H9 (cell line): ENCODE measurements around the gene MAPK11. TPM values are rescaled to one million over a fixed set of nuclear protein-coding genes. Genes with fewer than 3 reads are reported as not detected.

Experiments
- DNase-seq: peaks from one replicate; pipeline ENCODE4 v3.0.0-alpha.2; 2017
- H2AFZ ChIP-seq: one replicate; pipeline ENCODE4 v1.6.1; 2013; ENCODE audit warnings: mild to moderate bottlenecking, low read length, control low read depth, moderate library complexity
- H2AK5ac ChIP-seq: 2 replicates; pipeline ENCODE4 v1.6.1; 2013; ENCODE audit warnings: low read length, control low read depth, mixed read lengths; ENCODE audit not compliant: insufficient read length
- H2BK120ac ChIP-seq: one replicate; pipeline ENCODE4 v1.6.1; 2013; ENCODE audit warnings: low read depth, mild to moderate bottlenecking, low read length, control low read depth, inconsistent platforms; ENCODE audit not compliant: poor library complexity, severe bottlenecking
- H2BK12ac ChIP-seq: 2 replicates; pipeline ENCODE4 v1.6.1; 2013; ENCODE audit warnings: low read length, control low read depth, mixed read lengths, low read depth; ENCODE audit not compliant: insufficient read length
- H2BK15ac ChIP-seq: 2 replicates; pipeline ENCODE4 v1.6.1; 2013; ENCODE audit warnings: low read depth, low read length, control low read depth
- H2BK20ac ChIP-seq: one replicate; pipeline ENCODE4 v1.6.1; 2013; ENCODE audit warnings: low read depth, mild to moderate bottlenecking, low read length, control low read depth, inconsistent platforms; ENCODE audit not compliant: poor library complexity, severe bottlenecking
- H2BK5ac ChIP-seq: 2 replicates; pipeline ENCODE4 v1.6.1; 2013; ENCODE audit warnings: low read length, control low read depth, mixed read lengths; ENCODE audit not compliant: insufficient read length
- H3K14ac ChIP-seq: 2 replicates; pipeline ENCODE4 v1.6.1; 2013; ENCODE audit warnings: low read length, control low read depth; ENCODE audit not compliant: insufficient read depth
- H3K18ac ChIP-seq: 2 replicates; pipeline ENCODE4 v1.6.1; 2013; ENCODE audit warnings: low read depth, mild to moderate bottlenecking, mixed read lengths, low read length, control low read depth; ENCODE audit not compliant: insufficient read length
- H3K23ac ChIP-seq: 2 replicates; pipeline ENCODE4 v1.6.1; 2013; ENCODE audit warnings: low read length, control low read depth, mixed read lengths, low read depth; ENCODE audit not compliant: insufficient read length
- H3K23me2 ChIP-seq: 2 replicates; pipeline ENCODE4 v1.6.1; 2013; ENCODE audit warnings: low read depth, mild to moderate bottlenecking, mixed read lengths, low read length, control low read depth; ENCODE audit not compliant: insufficient read length, poor library complexity, severe bottlenecking
- H3K27ac ChIP-seq: 2 replicates; pipeline ENCODE4 v1.5.1; 2013; ENCODE audit warnings: low read length, control low read depth, mixed read lengths, low read depth; ENCODE audit not compliant: insufficient read length
- H3K27me3 ChIP-seq: 2 replicates; pipeline ENCODE4 v1.6.1; 2013; ENCODE audit warnings: low read length, control low read depth, inconsistent platforms; ENCODE audit not compliant: insufficient read depth
- H3K4ac ChIP-seq: 2 replicates; pipeline ENCODE4 v1.6.1; 2013; ENCODE audit warnings: low read depth, mild to moderate bottlenecking, control low read depth, inconsistent platforms, low read length, moderate library complexity
- H3K4me1 ChIP-seq: 2 replicates; pipeline ENCODE4 v1.6.1; 2013; ENCODE audit warnings: low read length, control low read depth, inconsistent platforms; ENCODE audit not compliant: insufficient read depth
- H3K4me2 ChIP-seq: 2 replicates; pipeline ENCODE4 v1.6.1; 2013; ENCODE audit warnings: low read length, control low read depth, mixed read lengths; ENCODE audit not compliant: insufficient read length, insufficient read depth
- H3K56ac ChIP-seq: 2 replicates; pipeline ENCODE4 v1.6.1; 2013; ENCODE audit warnings: low read depth, mild to moderate bottlenecking, mixed read lengths, low read length, control low read depth; ENCODE audit not compliant: insufficient read length
- H3K79me1 ChIP-seq: 2 replicates; pipeline ENCODE4 v1.6.1; 2013; ENCODE audit warnings: low read depth, mild to moderate bottlenecking, moderate library complexity, low read length, control low read depth, inconsistent platforms; ENCODE audit not compliant: insufficient read depth, poor library complexity, severe bottlenecking
- H3K79me2 ChIP-seq: 2 replicates; pipeline ENCODE4 v1.6.1; 2013; ENCODE audit warnings: low read length, control low read depth, inconsistent platforms; ENCODE audit not compliant: insufficient read depth
- H3K9ac ChIP-seq: 2 replicates; pipeline ENCODE4 v1.6.1; 2013; ENCODE audit warnings: low read length, control low read depth, mixed read lengths; ENCODE audit not compliant: insufficient read length; ENCODE audit errors: extremely low read depth
- H3K9me3 ChIP-seq: one replicate; pipeline ENCODE4 v1.6.1; 2013; ENCODE audit warnings: low read depth, low read length, inconsistent platforms; ENCODE audit not compliant: control insufficient read depth
- H3T11ph ChIP-seq: one replicate; pipeline ENCODE4 v1.6.1; 2013; ENCODE audit warnings: mild to moderate bottlenecking, low read length, control low read depth, inconsistent platforms
- H4K20me1 ChIP-seq: one replicate; pipeline ENCODE4 v1.6.1; 2013; ENCODE audit not compliant: control insufficient read depth, insufficient read length, insufficient read depth
- H4K5ac ChIP-seq: 2 replicates; pipeline ENCODE4 v1.6.1; 2013; ENCODE audit warnings: low read depth, mild to moderate bottlenecking, mixed read lengths, low read length, control low read depth; ENCODE audit not compliant: insufficient read length
- H4K8ac ChIP-seq: replicated peaks from 2 replicates; pipeline ENCODE4 v1.6.1; 2013; ENCODE audit warnings: low read length, control low read depth, mixed read lengths, low read depth; ENCODE audit not compliant: insufficient read length
- H4K91ac ChIP-seq: 2 replicates; pipeline ENCODE4 v1.6.1; 2013; ENCODE audit warnings: low read depth, mild to moderate bottlenecking, moderate library complexity, mixed read lengths, low read length, control low read depth; ENCODE audit not compliant: insufficient read length
- H3K27ac Mint-ChIP-seq, 3 experiments: 2 replicates in 2 of 3; 3 replicates in 1 of 3; pipeline ENCODE4 v1.8.0; 2020 to 2021; ENCODE audit warnings: mixed read lengths in 3 of 3, mild to moderate bottlenecking in 1 of 3, moderate library complexity in 1 of 3
- H3K27me3 Mint-ChIP-seq: 2 replicates; pipeline ENCODE4 v1.8.0; 2021; ENCODE audit warnings: low read depth, mild to moderate bottlenecking, moderate library complexity, mixed read lengths
- H3K36me3 Mint-ChIP-seq, 3 experiments: 2 replicates in 2 of 3; 3 replicates in 1 of 3; pipeline ENCODE4 v1.8.0; 2020 to 2021; ENCODE audit warnings: low read depth in 3 of 3, mixed read lengths in 3 of 3; ENCODE audit not compliant: insufficient read depth in 1 of 3
- H3K4me1 Mint-ChIP-seq, 2 experiments: 2 replicates each; pipeline ENCODE4 v1.8.0; 2020; ENCODE audit warnings: mixed read lengths in 2 of 2
- H3K4me3 Mint-ChIP-seq, 2 experiments: 2 replicates in 1 of 2; 3 replicates in 1 of 2; pipeline ENCODE4 v1.8.0; 2020 to 2021; ENCODE audit warnings: mild to moderate bottlenecking in 2 of 2, mixed read lengths in 2 of 2, moderate library complexity in 1 of 2
- H3K9me3 Mint-ChIP-seq, 2 experiments: 2 replicates in 1 of 2; 3 replicates in 1 of 2; pipeline ENCODE4 v1.8.0; 2020; ENCODE audit warnings: mild to moderate bottlenecking in 2 of 2, mixed read lengths in 2 of 2, moderate library complexity in 1 of 2
- WGBS: extraction: QIAGEN DNeasy Blood & Tissue Kit; methylation state at CpG from one replicate; pipeline ENCODE4 v1.1.7; 2013; ENCODE audit warnings: missing lambda C conversion rate, low lambda C conversion rate, mixed read lengths; ENCODE audit not compliant: insufficient read length; ENCODE audit errors: extremely low coverage; 5-methylcytosine and 5-hydroxymethylcytosine counted together
- total RNA-seq: library from RNA; stranded (reverse); gene quantifications from 2 replicates; pipeline ENCODE4 v1.2.1, GENCODE V29; 2021
- TF ChIP-seq, protein P1 (sequence below): fragments of 200-600 bp; sonication (generic); conservative IDR thresholded peaks from 3 replicates; pipeline ENCODE4 v1.8.0; 2021; ENCODE audit warnings: antibody characterized with exemption, mild to moderate bottlenecking

The MAPK11 gene
- total RNA-seq, 1 experiment from 2014 or later, result 1.5 TPM

DNA sequence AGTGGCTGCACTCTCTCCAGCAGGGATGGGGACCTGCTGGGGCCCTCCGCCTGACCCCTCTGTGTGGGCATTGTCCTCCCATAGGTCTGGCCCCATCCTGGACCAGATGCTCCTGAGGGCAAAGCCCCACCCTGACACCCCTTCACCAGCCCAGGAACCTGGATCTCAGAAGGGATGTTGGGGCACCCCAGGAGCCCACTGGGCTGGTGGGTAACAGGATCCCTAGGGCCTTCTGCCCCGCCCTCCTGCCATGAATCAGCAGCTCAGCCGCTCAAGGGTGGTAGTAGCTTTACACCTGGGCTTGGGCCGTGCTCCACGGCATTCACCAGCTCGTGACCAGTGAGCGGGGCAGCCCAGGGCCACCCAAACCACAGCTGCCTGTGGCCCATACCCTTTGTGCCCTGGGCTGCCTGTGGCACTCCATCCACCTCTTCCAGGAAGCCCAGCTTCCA, 7.7 kb downstream of the MAPK11 start:
- TF ChIP-seq, protein P1, sequence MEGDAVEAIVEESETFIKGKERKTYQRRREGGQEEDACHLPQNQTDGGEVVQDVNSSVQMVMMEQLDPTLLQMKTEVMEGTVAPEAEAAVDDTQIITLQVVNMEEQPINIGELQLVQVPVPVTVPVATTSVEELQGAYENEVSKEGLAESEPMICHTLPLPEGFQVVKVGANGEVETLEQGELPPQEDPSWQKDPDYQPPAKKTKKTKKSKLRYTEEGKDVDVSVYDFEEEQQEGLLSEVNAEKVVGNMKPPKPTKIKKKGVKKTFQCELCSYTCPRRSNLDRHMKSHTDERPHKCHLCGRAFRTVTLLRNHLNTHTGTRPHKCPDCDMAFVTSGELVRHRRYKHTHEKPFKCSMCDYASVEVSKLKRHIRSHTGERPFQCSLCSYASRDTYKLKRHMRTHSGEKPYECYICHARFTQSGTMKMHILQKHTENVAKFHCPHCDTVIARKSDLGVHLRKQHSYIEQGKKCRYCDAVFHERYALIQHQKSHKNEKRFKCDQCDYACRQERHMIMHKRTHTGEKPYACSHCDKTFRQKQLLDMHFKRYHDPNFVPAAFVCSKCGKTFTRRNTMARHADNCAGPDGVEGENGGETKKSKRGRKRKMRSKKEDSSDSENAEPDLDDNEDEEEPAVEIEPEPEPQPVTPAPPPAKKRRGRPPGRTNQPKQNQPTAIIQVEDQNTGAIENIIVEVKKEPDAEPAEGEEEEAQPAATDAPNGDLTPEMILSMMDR, result no peak
- Histone ChIP-seq H3K23ac (no peak overlapping the region), H2AK5ac (no peak overlapping the region), H2BK12ac (no peak overlapping the region), H2AFZ (no peak overlapping the region), H3K27me3 (no peaks in the 10 kb centered on the region; the same call in 1 of the 2 replicates), H2BK120ac (no peak overlapping the region), H4K5ac (no peak overlapping the region), H4K20me1 (no peaks in the 10 kb centered on the region), H4K8ac (no peak overlapping the region), H3K79me2 (no peaks in the 10 kb centered on the region), H3K4me1 (no peaks in the 10 kb centered on the region), H3K27ac (no peak overlapping the region), H3T11ph (no peak overlapping the region), H2BK20ac (no peak overlapping the region), H3K79me1 (no peaks in the 10 kb centered on the region), H4K91ac (no peak overlapping the region), H3K4me2 (no peak overlapping the region), H3K9me3 (no peaks in the 10 kb centered on the region), H3K9ac (no peak overlapping the region), H3K14ac (no peak overlapping the region), H2BK5ac (no peak overlapping the region), H2BK15ac (no peak overlapping the region), H3K56ac (no peak overlapping the region), H3K23me2 (peaks cover 8% of the 10 kb centered on the region), H3K18ac (no peak overlapping the region), H3K4ac (no peak overlapping the region)
- H3K4me1 Mint-ChIP-seq, result peaks cover 8 to 12% of the 10 kb centered on the region in 2 experiments
- H3K27ac Mint-ChIP-seq, result no peak overlapping the region; a peak in 1 of 7 replicates
- peak overlapping the region; percentile 63 to 78 for H3K4me3 Mint-ChIP-seq
- no peak for DNase-seq
- H3K36me3 Mint-ChIP-seq, result no peaks in the 10 kb centered on the region
- H3K27me3 Mint-ChIP-seq, result peaks cover 64% of the 10 kb centered on the region
- no CpG with 5 or more reads among the region's 7 CpGs for WGBS
- H3K9me3 Mint-ChIP-seq, result peaks cover 2 to 3% of the 10 kb centered on the region in 2 experiments; a peak in 2 of 5 replicates
